ENCODE measurements around the gene PPP4R3B.

The PPP4R3B gene

DNA sequence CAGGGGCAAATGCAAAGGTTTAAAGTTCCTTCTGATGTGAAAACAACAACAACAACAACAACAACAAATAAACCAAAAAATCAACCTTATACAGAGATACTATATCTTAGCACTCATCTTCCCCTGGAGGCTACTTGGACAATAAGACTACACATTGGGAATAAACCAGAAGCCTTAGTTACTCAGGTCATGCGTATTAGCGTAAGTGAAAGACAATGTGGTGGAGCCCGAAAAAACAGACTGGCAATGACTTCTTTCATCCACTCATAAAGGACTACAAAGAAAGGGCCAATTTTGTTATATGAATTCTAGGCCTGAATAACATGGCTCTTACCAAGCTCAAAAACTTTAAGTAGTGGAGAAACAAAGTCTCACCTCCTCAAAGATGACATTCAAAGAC, 19.4 kb upstream of the PPP4R3B start:
- H3K9ac ChIP-seq (ENCODE audit: low read depth, low read length, poor library complexity, severe bottlenecking): no peak overlapping the region
- no peaks in the 10 kb centered on the region for H3K9me2 ChIP-seq (replicated peaks; ENCODE audit: low read depth, low read length)
- H3F3A ChIP-seq (ENCODE audit: low read depth): no peaks in the 10 kb centered on the region
- no peaks in the 10 kb centered on the region for H3K79me2 ChIP-seq (ENCODE audit: insufficient read depth, low read length)
- H2AFZ ChIP-seq (ENCODE audit: low read length): no peak overlapping the region
- H3K9me3 ChIP-seq (ENCODE audit: insufficient read depth, low read depth, low read length): no peaks in the 10 kb centered on the region
- H3K36me3 ChIP-seq (ENCODE audit: insufficient read depth, low read length): peaks cover 47% of the 10 kb centered on the region; the same call in 1 of the 2 replicates
- no peaks in the 10 kb centered on the region for H3K4me1 ChIP-seq (ENCODE audit: insufficient read depth, low read length, poor library complexity, severe bottlenecking)
- H3K27me3 ChIP-seq (ENCODE audit: insufficient read depth, low read length, poor library complexity, severe bottlenecking): no peaks in the 10 kb centered on the region
- no peak overlapping the region for H3K4me2 ChIP-seq (ENCODE audit: low read depth, low read length, poor library complexity, severe bottlenecking)
- TF ChIP-seq EZH2phosphoT487 (IDR thresholded peaks at IDR 0.05; ENCODE audit: borderline replicate concordance): no peak
- TF ChIP-seq, protein P1, sequence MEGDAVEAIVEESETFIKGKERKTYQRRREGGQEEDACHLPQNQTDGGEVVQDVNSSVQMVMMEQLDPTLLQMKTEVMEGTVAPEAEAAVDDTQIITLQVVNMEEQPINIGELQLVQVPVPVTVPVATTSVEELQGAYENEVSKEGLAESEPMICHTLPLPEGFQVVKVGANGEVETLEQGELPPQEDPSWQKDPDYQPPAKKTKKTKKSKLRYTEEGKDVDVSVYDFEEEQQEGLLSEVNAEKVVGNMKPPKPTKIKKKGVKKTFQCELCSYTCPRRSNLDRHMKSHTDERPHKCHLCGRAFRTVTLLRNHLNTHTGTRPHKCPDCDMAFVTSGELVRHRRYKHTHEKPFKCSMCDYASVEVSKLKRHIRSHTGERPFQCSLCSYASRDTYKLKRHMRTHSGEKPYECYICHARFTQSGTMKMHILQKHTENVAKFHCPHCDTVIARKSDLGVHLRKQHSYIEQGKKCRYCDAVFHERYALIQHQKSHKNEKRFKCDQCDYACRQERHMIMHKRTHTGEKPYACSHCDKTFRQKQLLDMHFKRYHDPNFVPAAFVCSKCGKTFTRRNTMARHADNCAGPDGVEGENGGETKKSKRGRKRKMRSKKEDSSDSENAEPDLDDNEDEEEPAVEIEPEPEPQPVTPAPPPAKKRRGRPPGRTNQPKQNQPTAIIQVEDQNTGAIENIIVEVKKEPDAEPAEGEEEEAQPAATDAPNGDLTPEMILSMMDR (conservative IDR thresholded peaks at IDR 0.05; ENCODE audit: low read length): no peak
- no peak overlapping the region for H3K4me3 ChIP-seq (ENCODE audit: low read length, poor library complexity, severe bottlenecking)
- no peaks in the 10 kb centered on the region for H4K20me1 ChIP-seq (ENCODE audit: insufficient read depth, low read length, poor library complexity, severe bottlenecking)

DNA sequence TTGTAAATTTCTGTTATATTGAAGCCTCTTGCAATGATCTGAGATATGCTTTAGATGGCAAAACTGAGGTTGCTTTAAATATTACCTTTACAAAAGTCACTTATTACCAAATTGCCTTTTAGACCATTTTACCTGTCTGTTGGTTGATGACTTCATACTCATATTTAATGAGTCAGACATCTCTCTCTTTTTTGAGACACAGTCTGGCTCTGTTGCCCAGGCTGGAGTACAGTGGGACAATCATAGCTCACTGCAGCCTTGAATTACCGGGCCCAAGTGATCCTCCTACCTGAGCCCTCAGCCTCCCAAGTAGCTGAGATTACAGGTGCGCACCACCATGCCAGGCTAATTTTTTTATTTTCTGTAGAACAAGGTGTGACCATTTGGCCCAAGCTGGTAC, 11.5 kb upstream of the PPP4R3B start:
- peaks cover 13% of the 10 kb centered on the region; the same call in 1 of the 2 replicates for H3K36me3 ChIP-seq (ENCODE audit: insufficient read depth, low read length)
- H3K9me2 ChIP-seq (replicated peaks; ENCODE audit: low read depth, low read length): no peaks in the 10 kb centered on the region
- H3K27me3 ChIP-seq (ENCODE audit: insufficient read depth, low read length, poor library complexity, severe bottlenecking): no peaks in the 10 kb centered on the region

DNA sequence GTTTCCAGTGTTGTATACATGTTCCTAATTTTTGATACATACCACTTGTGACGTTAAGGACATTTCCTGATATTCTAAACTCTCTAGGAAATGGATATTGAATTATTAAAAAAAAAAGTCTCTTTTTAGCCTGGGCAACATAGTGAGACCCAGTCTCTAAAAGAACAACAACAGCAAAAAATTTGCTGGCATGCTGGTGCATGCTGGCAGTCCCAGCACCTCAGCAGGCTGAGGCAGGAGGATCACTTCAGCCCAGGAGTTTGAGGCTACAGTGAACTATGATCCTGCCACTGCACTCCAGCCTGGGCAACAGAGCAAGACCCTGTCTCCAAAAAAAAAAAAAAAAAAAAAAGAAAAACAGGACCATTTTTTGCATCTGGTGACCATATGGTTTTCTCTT, 10.5 kb upstream of the PPP4R3B start:
- Histone ChIP-seq H2AFZ (ENCODE audit: low read length) (no peak overlapping the region), H3K9ac (ENCODE audit: low read depth, low read length, poor library complexity, severe bottlenecking) (no peak overlapping the region), H3K9me2 (replicated peaks; ENCODE audit: low read depth, low read length) (no peaks in the 10 kb centered on the region), H3F3A (ENCODE audit: low read depth) (no peaks in the 10 kb centered on the region), H3K4me1 (ENCODE audit: insufficient read depth, low read length, poor library complexity, severe bottlenecking) (no peaks in the 10 kb centered on the region), H4K20me1 (ENCODE audit: insufficient read depth, low read length, poor library complexity, severe bottlenecking) (no peaks in the 10 kb centered on the region), H3K79me2 (ENCODE audit: insufficient read depth, low read length) (no peaks in the 10 kb centered on the region), H3K9me3 (ENCODE audit: insufficient read depth, low read depth, low read length) (no peaks in the 10 kb centered on the region), H3K4me3 (ENCODE audit: low read length, poor library complexity, severe bottlenecking) (no peak overlapping the region), H3K36me3 (ENCODE audit: insufficient read depth, low read length) (0 out of 2 replicates have a peak, but pooled peaks cover 8% of the 10 kb centered on the region), H3K4me2 (ENCODE audit: low read depth, low read length, poor library complexity, severe bottlenecking) (no peak overlapping the region), H3K27me3 (ENCODE audit: insufficient read depth, low read length, poor library complexity, severe bottlenecking) (no peaks in the 10 kb centered on the region)
- TF ChIP-seq EZH2phosphoT487 (IDR thresholded peaks at IDR 0.05; ENCODE audit: borderline replicate concordance): no peak
- TF ChIP-seq, protein P1 (conservative IDR thresholded peaks at IDR 0.05; ENCODE audit: low read length): no peak

More for the DNA sequence above, 11.5 kb upstream of the PPP4R3B start:
- Histone ChIP-seq H3K79me2 (ENCODE audit: insufficient read depth, low read length) (no peaks in the 10 kb centered on the region), H3K9ac (ENCODE audit: low read depth, low read length, poor library complexity, severe bottlenecking) (no peak overlapping the region), H2AFZ (ENCODE audit: low read length) (no peak overlapping the region), H3F3A (ENCODE audit: low read depth) (no peaks in the 10 kb centered on the region), H3K4me1 (ENCODE audit: insufficient read depth, low read length, poor library complexity, severe bottlenecking) (no peaks in the 10 kb centered on the region), H4K20me1 (ENCODE audit: insufficient read depth, low read length, poor library complexity, severe bottlenecking) (no peaks in the 10 kb centered on the region), H3K4me3 (ENCODE audit: low read length, poor library complexity, severe bottlenecking) (no peak overlapping the region), H3K4me2 (ENCODE audit: low read depth, low read length, poor library complexity, severe bottlenecking) (no peak overlapping the region), H3K9me3 (ENCODE audit: insufficient read depth, low read depth, low read length) (no peaks in the 10 kb centered on the region)
- TF ChIP-seq, protein P1 (conservative IDR thresholded peaks at IDR 0.05; ENCODE audit: low read length): no peak
- TF ChIP-seq EZH2phosphoT487 (IDR thresholded peaks at IDR 0.05; ENCODE audit: borderline replicate concordance): no peak
